ENCODE data around the gene MALRD1.

The MALRD1 gene

GRCh38 chr10:19453967-19454366 lies 405.4 kb downstream of the MALRD1 start:
- TF ChIP-seq CTCF (IDR thresholded peaks at IDR 0.05; ENCODE audit: low read depth, low read length, missing control alignments): no peak
- H3K4me3 ChIP-seq (ENCODE audit: low read depth, low read length): no peak overlapping the region
- DNase-seq (ENCODE audit: low read depth): no peak
- in situ Hi-C loops (cut with HindIII; ENCODE audit: low sequenced_read_pairs): no loop called here

- DNase-seq (ENCODE audit: low read depth): no peak
- TF ChIP-seq CTCF (IDR thresholded peaks at IDR 0.05; ENCODE audit: low read depth, low read length, missing control alignments): no peak
- in situ Hi-C loops (cut with HindIII; ENCODE audit: low sequenced_read_pairs): no loop called here
Measured at GRCh38 chr10:19461588-19461987, 413.0 kb downstream of the MALRD1 start.

GRCh38 chr10:19466709-19467108 lies 418.1 kb downstream of the MALRD1 start:
- H3K4me3 ChIP-seq (ENCODE audit: low read depth, low read length): no peak overlapping the region
- DNase-seq (ENCODE audit: low read depth): no peak
- in situ Hi-C loops (cut with HindIII; ENCODE audit: low sequenced_read_pairs): no loop called here
- TF ChIP-seq CTCF (IDR thresholded peaks at IDR 0.05; ENCODE audit: low read depth, low read length, missing control alignments): no peak

More at GRCh38 chr10:19461588-19461987, 413.0 kb downstream of the MALRD1 start:
- H3K4me3 ChIP-seq (ENCODE audit: low read depth, low read length): no peak overlapping the region

GRCh38 chr10:19468413-19468812 lies 419.8 kb downstream of the MALRD1 start:
- H3K4me3 ChIP-seq (ENCODE audit: low read depth, low read length): no peak overlapping the region
- DNase-seq (ENCODE audit: low read depth): no peak
- in situ Hi-C loops (cut with HindIII; ENCODE audit: low sequenced_read_pairs): no loop called here
- no peak for TF ChIP-seq CTCF (IDR thresholded peaks at IDR 0.05; ENCODE audit: low read depth, low read length, missing control alignments)

GRCh38 chr10:19469521-19469920 lies 420.9 kb downstream of the MALRD1 start:
- TF ChIP-seq CTCF (IDR thresholded peaks at IDR 0.05; ENCODE audit: low read depth, low read length, missing control alignments): no peak
- no peak for DNase-seq (ENCODE audit: low read depth)
- in situ Hi-C loops (cut with HindIII; ENCODE audit: low sequenced_read_pairs): no loop called here
- no peak overlapping the region for H3K4me3 ChIP-seq (ENCODE audit: low read depth, low read length)

GRCh38 chr10:19479854-19480253 lies 431.3 kb downstream of the MALRD1 start:
- in situ Hi-C loops (cut with HindIII; ENCODE audit: low sequenced_read_pairs): no loop called here
- TF ChIP-seq CTCF (IDR thresholded peaks at IDR 0.05; ENCODE audit: low read depth, low read length, missing control alignments): no peak

GRCh38 chr10:19480353-19480752 lies 431.8 kb downstream of the MALRD1 start:
- H3K4me3 ChIP-seq (ENCODE audit: low read depth, low read length): no peak overlapping the region
- in situ Hi-C loops (cut with HindIII; ENCODE audit: low sequenced_read_pairs): no loop called here
- DNase-seq (ENCODE audit: low read depth): no peak
- TF ChIP-seq CTCF (IDR thresholded peaks at IDR 0.05; ENCODE audit: low read depth, low read length, missing control alignments): no peak

More at GRCh38 chr10:19479854-19480253, 431.3 kb downstream of the MALRD1 start:
- no peak for DNase-seq (ENCODE audit: low read depth)
- H3K4me3 ChIP-seq (ENCODE audit: low read depth, low read length): no peak overlapping the region
